SK-N-SH treated with all-trans-retinoic acid at 6 μM for 48 hours (cell line): ENCODE measurements around the gene SLC51A.
"Not testable (repeated sequence)": the region's sequence is repeated elsewhere in the genome, so short reads cannot be mapped to it uniquely, and the experiment has no call there.

Experiments
- ATAC-seq: fragments of 200-7000 bp; cut with Tn5 transposase; 3 replicates; pipeline ENCODE4 v1.9.1; 2020; ENCODE audit warnings: mild to moderate bottlenecking, moderate library complexity
- ARNTL ChIP-seq: fragments of 450-650 bp; formaldehyde crosslinking; IDR thresholded peaks from 2 replicates; pipeline ENCODE4 v1.5.0; 2020; ENCODE audit warnings: low read depth, mild to moderate bottlenecking, moderate library complexity, borderline replicate concordance
- BACH2 ChIP-seq: fragments of 250-450 bp; sonication (Bioruptor Pico); IDR thresholded peaks from 2 replicates; pipeline ENCODE4 v1.9.0; 2021; ENCODE audit warnings: mild to moderate bottlenecking, borderline replicate concordance
- CSDC2 ChIP-seq: fragments of 250-450 bp; sonication (Bioruptor Pico); IDR thresholded peaks from 2 replicates; pipeline ENCODE4 v1.5.0; 2020; ENCODE audit warnings: mild to moderate bottlenecking, moderate library complexity
- ESRRG ChIP-seq: fragments of 250-450 bp; sonication (Bioruptor Pico); IDR thresholded peaks from 2 replicates; pipeline ENCODE4 v1.6.1; 2021; ENCODE audit warnings: mild to moderate bottlenecking
- ISL1 ChIP-seq: fragments of 250-450 bp; sonication (Bioruptor Pico); IDR thresholded peaks from 2 replicates; pipeline ENCODE4 v2.1.2; 2022; ENCODE audit warnings: mild to moderate bottlenecking, moderate library complexity
- OSR1 ChIP-seq: fragments of 250-450 bp; sonication (Bioruptor Pico); IDR thresholded peaks from 2 replicates; pipeline ENCODE4 v1.8.0; 2022; ENCODE audit warnings: moderate library complexity, mild to moderate bottlenecking, inconsistent platforms
- PPARA ChIP-seq: fragments of 250-450 bp; sonication (Bioruptor Pico); IDR thresholded peaks from 2 replicates; pipeline ENCODE4 v1.5.0; 2020; ENCODE audit warnings: mild to moderate bottlenecking, borderline replicate concordance
- SNAI2 ChIP-seq: fragments of 250-450 bp; sonication (Bioruptor Pico); IDR thresholded peaks from 2 replicates; pipeline ENCODE4 v1.5.0; 2020; ENCODE audit warnings: mild to moderate bottlenecking, moderate library complexity
- TCF4 ChIP-seq: fragments of 250-450 bp; sonication (Bioruptor Pico); IDR thresholded peaks from 2 replicates; pipeline ENCODE4 v1.8.0; 2021; ENCODE audit warnings: mild to moderate bottlenecking, moderate library complexity, borderline replicate concordance
- TOX ChIP-seq: fragments of 250-450 bp; sonication (Bioruptor Pico); IDR thresholded peaks from 2 replicates; pipeline ENCODE4 v1.8.0; 2021; ENCODE audit warnings: mild to moderate bottlenecking, moderate library complexity, borderline replicate concordance
- ZC3H10 ChIP-seq: fragments of 250-450 bp; sonication (Bioruptor Pico); IDR thresholded peaks from 2 replicates; pipeline ENCODE4 v1.5.1; 2021; ENCODE audit warnings: mild to moderate bottlenecking, moderate library complexity
- ZFP3 ChIP-seq: fragments of 250-450 bp; sonication (Bioruptor Pico); IDR thresholded peaks from 2 replicates; pipeline ENCODE4 v1.5.0; 2020; ENCODE audit warnings: mild to moderate bottlenecking, moderate library complexity
- ZNF70 ChIP-seq: fragments of 450-650 bp; formaldehyde crosslinking; IDR thresholded peaks from 2 replicates; pipeline ENCODE4 v1.5.0; 2020; ENCODE audit warnings: mild to moderate bottlenecking, moderate library complexity
- ZNF8 ChIP-seq: fragments of 450-650 bp; formaldehyde crosslinking; IDR thresholded peaks from 2 replicates; pipeline ENCODE4 v1.5.0; 2020; ENCODE audit warnings: mild to moderate bottlenecking, moderate library complexity
- TF ChIP-seq, protein P1 (sequence below): fragments of 250-450 bp; sonication (Bioruptor Pico); IDR thresholded peaks from 2 replicates; pipeline ENCODE4 v1.5.0; 2020; ENCODE audit warnings: mild to moderate bottlenecking, moderate library complexity
- TF ChIP-seq, protein P2 (sequence below): fragments of 250-450 bp; sonication (Bioruptor Pico); IDR thresholded peaks from 2 replicates; pipeline ENCODE4 v1.5.1; 2020; ENCODE audit warnings: low read depth, mild to moderate bottlenecking, moderate library complexity
- TF ChIP-seq, protein P3 (sequence below): fragments of 250-450 bp; sonication (Bioruptor Pico); IDR thresholded peaks from 2 replicates; pipeline ENCODE4 v1.8.0; 2020; ENCODE audit warnings: mild to moderate bottlenecking, moderate library complexity, borderline replicate concordance
- TF ChIP-seq, protein P4 (sequence below): fragments of 250-450 bp; sonication (Bioruptor Pico); IDR thresholded peaks from 2 replicates; pipeline ENCODE4 v1.5.1; 2021; ENCODE audit warnings: mild to moderate bottlenecking, moderate library complexity

Gene SLC51A

DNA sequence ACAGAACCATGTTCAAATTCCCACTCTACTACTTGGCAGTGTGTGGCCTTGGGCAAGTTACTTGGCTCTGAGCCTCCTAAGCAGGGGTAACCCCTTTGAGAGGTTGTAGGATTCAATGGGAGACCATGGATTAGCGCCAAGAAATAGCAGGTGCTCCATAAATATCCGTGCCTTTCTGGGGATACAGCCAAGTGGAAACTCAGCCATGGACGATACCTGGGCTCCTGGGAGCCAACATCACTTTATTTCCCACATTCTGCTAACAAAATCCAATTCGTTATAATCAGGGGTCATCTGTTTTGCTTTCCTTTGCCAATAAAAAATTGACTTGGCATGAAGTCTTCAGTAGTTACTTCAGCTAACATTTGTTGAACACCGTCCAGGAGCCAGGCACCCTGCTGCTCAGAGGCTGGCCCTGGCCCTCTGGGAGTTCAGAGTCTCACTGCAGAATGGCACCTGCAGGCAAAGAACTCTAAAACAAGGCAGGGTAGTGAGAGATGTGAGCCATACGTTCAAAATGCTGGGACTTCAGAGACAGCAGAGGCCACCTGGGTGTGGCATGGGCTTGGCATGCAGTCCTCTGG is 47.4 kb upstream of the SLC51A start:
- TF ChIP-seq, protein P1, sequence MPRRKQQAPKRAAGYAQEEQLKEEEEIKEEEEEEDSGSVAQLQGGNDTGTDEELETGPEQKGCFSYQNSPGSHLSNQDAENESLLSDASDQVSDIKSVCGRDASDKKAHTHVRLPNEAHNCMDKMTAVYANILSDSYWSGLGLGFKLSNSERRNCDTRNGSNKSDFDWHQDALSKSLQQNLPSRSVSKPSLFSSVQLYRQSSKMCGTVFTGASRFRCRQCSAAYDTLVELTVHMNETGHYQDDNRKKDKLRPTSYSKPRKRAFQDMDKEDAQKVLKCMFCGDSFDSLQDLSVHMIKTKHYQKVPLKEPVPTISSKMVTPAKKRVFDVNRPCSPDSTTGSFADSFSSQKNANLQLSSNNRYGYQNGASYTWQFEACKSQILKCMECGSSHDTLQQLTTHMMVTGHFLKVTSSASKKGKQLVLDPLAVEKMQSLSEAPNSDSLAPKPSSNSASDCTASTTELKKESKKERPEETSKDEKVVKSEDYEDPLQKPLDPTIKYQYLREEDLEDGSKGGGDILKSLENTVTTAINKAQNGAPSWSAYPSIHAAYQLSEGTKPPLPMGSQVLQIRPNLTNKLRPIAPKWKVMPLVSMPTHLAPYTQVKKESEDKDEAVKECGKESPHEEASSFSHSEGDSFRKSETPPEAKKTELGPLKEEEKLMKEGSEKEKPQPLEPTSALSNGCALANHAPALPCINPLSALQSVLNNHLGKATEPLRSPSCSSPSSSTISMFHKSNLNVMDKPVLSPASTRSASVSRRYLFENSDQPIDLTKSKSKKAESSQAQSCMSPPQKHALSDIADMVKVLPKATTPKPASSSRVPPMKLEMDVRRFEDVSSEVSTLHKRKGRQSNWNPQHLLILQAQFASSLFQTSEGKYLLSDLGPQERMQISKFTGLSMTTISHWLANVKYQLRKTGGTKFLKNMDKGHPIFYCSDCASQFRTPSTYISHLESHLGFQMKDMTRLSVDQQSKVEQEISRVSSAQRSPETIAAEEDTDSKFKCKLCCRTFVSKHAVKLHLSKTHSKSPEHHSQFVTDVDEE: no peak
- TF ChIP-seq, protein P2, sequence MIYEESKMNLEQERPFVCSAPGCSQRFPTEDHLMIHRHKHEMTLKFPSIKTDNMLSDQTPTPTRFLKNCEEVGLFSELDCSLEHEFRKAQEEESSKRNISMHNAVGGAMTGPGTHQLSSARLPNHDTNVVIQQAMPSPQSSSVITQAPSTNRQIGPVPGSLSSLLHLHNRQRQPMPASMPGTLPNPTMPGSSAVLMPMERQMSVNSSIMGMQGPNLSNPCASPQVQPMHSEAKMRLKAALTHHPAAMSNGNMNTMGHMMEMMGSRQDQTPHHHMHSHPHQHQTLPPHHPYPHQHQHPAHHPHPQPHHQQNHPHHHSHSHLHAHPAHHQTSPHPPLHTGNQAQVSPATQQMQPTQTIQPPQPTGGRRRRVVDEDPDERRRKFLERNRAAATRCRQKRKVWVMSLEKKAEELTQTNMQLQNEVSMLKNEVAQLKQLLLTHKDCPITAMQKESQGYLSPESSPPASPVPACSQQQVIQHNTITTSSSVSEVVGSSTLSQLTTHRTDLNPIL (CRISPR knock-in tag): no peak
- peak; percentile 71; the same call in 1 of the 2 replicates for TF ChIP-seq SNAI2 (CRISPR knock-in tag)
- TF ChIP-seq ZNF70 (CRISPR knock-in tag): no peak
- TF ChIP-seq PPARA (CRISPR knock-in tag): no peak
- no peak for TF ChIP-seq BACH2 (CRISPR knock-in tag)
- TF ChIP-seq, protein P3, sequence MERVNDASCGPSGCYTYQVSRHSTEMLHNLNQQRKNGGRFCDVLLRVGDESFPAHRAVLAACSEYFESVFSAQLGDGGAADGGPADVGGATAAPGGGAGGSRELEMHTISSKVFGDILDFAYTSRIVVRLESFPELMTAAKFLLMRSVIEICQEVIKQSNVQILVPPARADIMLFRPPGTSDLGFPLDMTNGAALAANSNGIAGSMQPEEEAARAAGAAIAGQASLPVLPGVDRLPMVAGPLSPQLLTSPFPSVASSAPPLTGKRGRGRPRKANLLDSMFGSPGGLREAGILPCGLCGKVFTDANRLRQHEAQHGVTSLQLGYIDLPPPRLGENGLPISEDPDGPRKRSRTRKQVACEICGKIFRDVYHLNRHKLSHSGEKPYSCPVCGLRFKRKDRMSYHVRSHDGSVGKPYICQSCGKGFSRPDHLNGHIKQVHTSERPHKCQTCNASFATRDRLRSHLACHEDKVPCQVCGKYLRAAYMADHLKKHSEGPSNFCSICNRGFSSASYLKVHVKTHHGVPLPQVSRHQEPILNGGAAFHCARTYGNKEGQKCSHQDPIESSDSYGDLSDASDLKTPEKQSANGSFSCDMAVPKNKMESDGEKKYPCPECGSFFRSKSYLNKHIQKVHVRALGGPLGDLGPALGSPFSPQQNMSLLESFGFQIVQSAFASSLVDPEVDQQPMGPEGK (CRISPR knock-in tag): no peak
- no peak for TF ChIP-seq ARNTL (CRISPR knock-in tag)
- TF ChIP-seq ZFP3 (CRISPR knock-in tag): no peak
- no peak for TF ChIP-seq TOX (CRISPR knock-in tag)
- TF ChIP-seq ISL1 (CRISPR knock-in tag): peak; percentile 58
- TF ChIP-seq CSDC2 (CRISPR knock-in tag): no peak
- TF ChIP-seq, protein P4, sequence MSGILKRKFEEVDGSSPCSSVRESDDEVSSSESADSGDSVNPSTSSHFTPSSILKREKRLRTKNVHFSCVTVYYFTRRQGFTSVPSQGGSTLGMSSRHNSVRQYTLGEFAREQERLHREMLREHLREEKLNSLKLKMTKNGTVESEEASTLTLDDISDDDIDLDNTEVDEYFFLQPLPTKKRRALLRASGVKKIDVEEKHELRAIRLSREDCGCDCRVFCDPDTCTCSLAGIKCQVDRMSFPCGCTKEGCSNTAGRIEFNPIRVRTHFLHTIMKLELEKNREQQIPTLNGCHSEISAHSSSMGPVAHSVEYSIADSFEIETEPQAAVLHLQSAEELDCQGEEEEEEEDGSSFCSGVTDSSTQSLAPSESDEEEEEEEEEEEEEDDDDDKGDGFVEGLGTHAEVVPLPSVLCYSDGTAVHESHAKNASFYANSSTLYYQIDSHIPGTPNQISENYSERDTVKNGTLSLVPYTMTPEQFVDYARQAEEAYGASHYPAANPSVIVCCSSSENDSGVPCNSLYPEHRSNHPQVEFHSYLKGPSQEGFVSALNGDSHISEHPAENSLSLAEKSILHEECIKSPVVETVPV (CRISPR knock-in tag): no peak
- TF ChIP-seq OSR1 (CRISPR knock-in tag): no peak
- TF ChIP-seq ZC3H10 (CRISPR knock-in tag): no peak
- ATAC-seq: peak; percentile 77; the same call in 2 of the 3 replicates

DNA sequence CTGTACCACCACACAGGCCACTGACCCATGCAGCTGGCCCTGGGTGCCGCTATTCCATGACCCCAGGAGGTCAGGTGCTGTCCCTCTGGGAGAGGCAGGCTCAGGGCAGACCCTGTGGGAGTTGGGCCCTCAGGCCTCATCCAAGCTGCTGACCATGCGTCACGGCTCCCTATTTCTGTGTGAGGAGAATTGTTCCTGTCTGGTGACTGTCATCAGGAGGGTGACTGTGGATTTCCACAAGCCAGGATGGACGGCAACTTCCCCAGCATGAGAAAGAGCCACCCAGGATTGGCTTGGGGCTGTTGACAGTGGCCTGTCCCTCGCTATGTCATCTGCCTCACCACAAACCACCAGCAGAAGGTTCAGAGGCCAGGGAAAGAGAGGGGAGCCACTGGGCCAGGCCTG is 46.5 kb upstream of the SLC51A start:
- no peak for TF ChIP-seq TCF4 (CRISPR knock-in tag)
- no peak for TF ChIP-seq ARNTL (CRISPR knock-in tag)
- no peak for ATAC-seq

DNA sequence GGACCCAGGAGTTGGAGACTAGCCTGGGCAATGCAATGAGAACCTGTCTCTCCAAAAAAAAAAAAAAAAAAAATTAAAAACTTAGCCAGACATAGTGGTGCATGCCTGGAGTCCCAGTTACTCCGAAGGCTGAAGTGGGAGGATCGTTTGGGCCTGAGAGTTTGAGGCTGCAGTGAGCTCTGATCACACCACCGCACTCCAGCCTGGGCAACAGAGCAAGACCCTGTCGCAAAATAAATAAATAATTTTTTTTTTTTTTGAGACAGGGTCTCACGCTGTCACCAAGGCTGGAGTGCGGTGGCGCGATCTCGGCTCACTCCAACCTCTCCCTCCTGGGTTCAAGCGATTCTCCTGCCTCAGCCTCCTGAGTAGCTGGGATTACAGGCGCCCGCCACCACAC is 46.0 kb upstream of the SLC51A start:
- ATAC-seq: not testable (repeated sequence)

DNA sequence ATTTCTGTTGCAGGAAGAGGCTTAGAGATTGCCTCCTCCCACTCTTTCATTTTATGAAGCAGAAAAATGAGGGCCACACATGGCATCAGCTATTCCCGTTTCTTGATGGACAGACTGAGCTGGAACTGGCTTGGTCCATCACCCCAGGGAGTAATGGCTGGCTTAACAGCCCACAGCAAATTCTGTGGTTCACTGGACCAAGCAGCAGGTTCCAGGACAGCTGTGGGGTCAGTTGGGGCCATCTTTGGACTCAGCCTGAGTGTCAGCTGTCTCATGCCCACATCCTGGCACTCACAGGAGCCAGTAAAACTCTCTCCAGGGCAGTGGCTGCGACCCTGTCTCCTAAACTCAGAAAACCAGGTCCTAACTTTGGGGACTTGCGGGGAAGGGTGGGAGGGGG is 41.7 kb upstream of the SLC51A start:
- no peak for ATAC-seq
- TF ChIP-seq, protein P1: no peak
- TF ChIP-seq, protein P4 (CRISPR knock-in tag): no peak
- TF ChIP-seq ZC3H10 (CRISPR knock-in tag) (no peak), ZFP3 (CRISPR knock-in tag) (no peak), ARNTL (CRISPR knock-in tag) (no peak), ZNF8 (CRISPR knock-in tag) (no peak), BACH2 (CRISPR knock-in tag) (no peak), ESRRG (CRISPR knock-in tag) (no peak)
- TF ChIP-seq, protein P3 (CRISPR knock-in tag): no peak
- TF ChIP-seq, protein P2 (CRISPR knock-in tag): no peak
